Astrocyte (in vitro differentiated cells and primary cell): ENCODE data around the gene TUFT1. TPM values are rescaled to one million over a fixed set of nuclear protein-coding genes. Genes with fewer than 3 reads are reported as not detected.

Experiments used
- DNase-seq: peaks from one replicate; pipeline ENCODE4 v3.0.0-alpha.2; 2010; ENCODE audit warnings: low read depth
- FAIRE-seq: peaks from 2 replicates; lab custom pipeline; 2011; peaks lifted over from hg19 to GRCh38; lab: Jason Lieb, UNC
- H2AFZ ChIP-seq: 2 replicates; pipeline ENCODE4 v1.6.0; 2012; ENCODE audit warnings: low read depth, low read length, inconsistent platforms
- H3K27ac ChIP-seq: 2 replicates; pipeline ENCODE4 v1.5.1; 2011; ENCODE audit warnings: low read depth, low read length, inconsistent platforms
- H3K27me3 ChIP-seq: 2 replicates; pipeline ENCODE4 v1.6.0; 2011; ENCODE audit warnings: low read length, inconsistent platforms; ENCODE audit not compliant: insufficient read depth
- H3K36me3 ChIP-seq: 2 replicates; pipeline ENCODE4 v1.5.1; 2011; ENCODE audit warnings: low read length, inconsistent platforms; ENCODE audit not compliant: insufficient read depth
- H3K4me1 ChIP-seq: 2 replicates; pipeline ENCODE4 v1.5.1; 2011; ENCODE audit warnings: low read length, inconsistent platforms; ENCODE audit not compliant: insufficient read depth
- H3K4me2 ChIP-seq: 2 replicates; pipeline ENCODE4 v1.6.0; 2012; ENCODE audit warnings: low read length, inconsistent platforms
- H3K4me3 ChIP-seq: 2 replicates; pipeline ENCODE4 v1.5.1; 2011; ENCODE audit warnings: low read depth, mild to moderate bottlenecking, low read length, inconsistent platforms; ENCODE audit not compliant: insufficient read depth
- H3K79me2 ChIP-seq: 2 replicates; pipeline ENCODE4 v1.6.0; 2012; ENCODE audit warnings: mild to moderate bottlenecking, low read length, inconsistent platforms; ENCODE audit not compliant: insufficient read depth
- H3K9ac ChIP-seq: 2 replicates; pipeline ENCODE4 v1.6.0; 2012; ENCODE audit warnings: mild to moderate bottlenecking, low read length, inconsistent platforms
- H3K9me3 ChIP-seq: 2 replicates; pipeline ENCODE4 v1.5.1; 2012; ENCODE audit warnings: low read depth, mild to moderate bottlenecking, low read length, inconsistent platforms; ENCODE audit not compliant: insufficient read depth
- H4K20me1 ChIP-seq: 2 replicates; pipeline ENCODE4 v1.6.0; 2012; ENCODE audit warnings: low read length, inconsistent platforms; ENCODE audit not compliant: insufficient read depth
- H3K27ac Mint-ChIP-seq: one replicate; pipeline ENCODE4 v1.8.0; 2021; ENCODE audit warnings: mild to moderate bottlenecking, mixed read lengths; ENCODE audit not compliant: unreplicated experiment
- H3K27me3 Mint-ChIP-seq: one replicate; pipeline ENCODE4 v1.8.0; 2021; ENCODE audit warnings: low read depth, mixed read lengths; ENCODE audit not compliant: unreplicated experiment
- H3K36me3 Mint-ChIP-seq: one replicate; pipeline ENCODE4 v1.8.0; 2021; ENCODE audit warnings: low read depth, mixed read lengths; ENCODE audit not compliant: unreplicated experiment
- H3K4me1 Mint-ChIP-seq: one replicate; pipeline ENCODE4 v1.8.0; 2021; ENCODE audit warnings: low read depth, mixed read lengths; ENCODE audit not compliant: unreplicated experiment
- H3K4me3 Mint-ChIP-seq: one replicate; pipeline ENCODE4 v1.8.0; 2021; ENCODE audit warnings: mild to moderate bottlenecking, moderate library complexity, mixed read lengths; ENCODE audit not compliant: unreplicated experiment
- H3K9me3 Mint-ChIP-seq: one replicate; pipeline ENCODE4 v1.8.0; 2021; ENCODE audit warnings: mild to moderate bottlenecking, mixed read lengths; ENCODE audit not compliant: unreplicated experiment
- CTCF ChIP-seq: IDR thresholded peaks from 2 replicates; pipeline ENCODE4 v1.5.1; 2011; ENCODE audit warnings: low read depth, mild to moderate bottlenecking, inconsistent platforms, low read length, moderate library complexity; ENCODE audit not compliant: insufficient read depth
- EZH2 ChIP-seq: IDR thresholded peaks from 2 replicates; pipeline ENCODE4 v1.6.1; 2012; ENCODE audit warnings: mild to moderate bottlenecking, low read length, inconsistent platforms; ENCODE audit not compliant: insufficient read depth
- total RNA-seq: library from RNA; stranded (reverse); gene quantifications from 2 replicates; pipeline ENCODE4 v1.2.1, GENCODE V29; 2021

Gene TUFT1
- total RNA-seq, 1 donor from 2014 or later: 90.6 TPM

- Histone ChIP-seq H3K27ac (no peak overlapping the region), H3K79me2 (peaks cover 73% of the 10 kb centered on the region), H4K20me1 (peaks cover 59% of the 10 kb centered on the region), H3K27me3 (no peaks in the 10 kb centered on the region), H3K4me1 (peaks cover 20% of the 10 kb centered on the region), H2AFZ (no peak overlapping the region), H3K36me3 (peaks cover 3% of the 10 kb centered on the region), H3K9me3 (no peaks in the 10 kb centered on the region), H3K9ac (no peak overlapping the region), H3K4me3 (no peak overlapping the region), H3K4me2 (no peak overlapping the region)
- no peak for FAIRE-seq
- Mint-ChIP-seq H3K36me3 (no peaks in the 10 kb centered on the region), H3K4me1 (peaks cover 41% of the 10 kb centered on the region), H3K9me3 (no peaks in the 10 kb centered on the region), H3K27ac (peak overlapping the region; percentile 5), H3K4me3 (no peak overlapping the region), H3K27me3 (no peaks in the 10 kb centered on the region)
- no peak for TF ChIP-seq EZH2
- no peak for TF ChIP-seq CTCF
- no peak for DNase-seq
Measured at GRCh38 chr1:151620286-151620685, 80.2 kb downstream of the TUFT1 start.

GRCh38 chr1:151621351-151621750 is 81.2 kb downstream of the TUFT1 start:
- no peaks in the 10 kb centered on the region for H3K27me3 ChIP-seq
- H3K4me1 ChIP-seq: peaks cover 14% of the 10 kb centered on the region
- H3K27me3 Mint-ChIP-seq: no peaks in the 10 kb centered on the region
- H3K27ac ChIP-seq: no peak overlapping the region
- FAIRE-seq: no peak
- H3K4me1 Mint-ChIP-seq: peaks cover 30% of the 10 kb centered on the region
- H2AFZ ChIP-seq: no peak overlapping the region
- no peak overlapping the region for H3K4me3 Mint-ChIP-seq
- H3K79me2 ChIP-seq: peaks cover 77% of the 10 kb centered on the region
- no peaks in the 10 kb centered on the region for H3K36me3 ChIP-seq
- H3K36me3 Mint-ChIP-seq: peaks cover 2% of the 10 kb centered on the region
- no peak overlapping the region for H3K9ac ChIP-seq
- no peak overlapping the region for H3K4me3 ChIP-seq
- H3K9me3 Mint-ChIP-seq: no peaks in the 10 kb centered on the region
- peaks cover 49% of the 10 kb centered on the region for H4K20me1 ChIP-seq
- TF ChIP-seq CTCF (no peak), EZH2 (no peak)
- H3K27ac Mint-ChIP-seq: peak overlapping the region; percentile 58
- no peaks in the 10 kb centered on the region for H3K9me3 ChIP-seq
- H3K4me2 ChIP-seq: no peak overlapping the region
- DNase-seq: no peak

GRCh38 chr1:151624783-151625182 is 84.7 kb downstream of the TUFT1 start:
- Histone ChIP-seq H3K4me1 (peaks cover 2% of the 10 kb centered on the region), H3K27me3 (no peaks in the 10 kb centered on the region), H3K9ac (no peak overlapping the region), H3K9me3 (no peaks in the 10 kb centered on the region), H3K36me3 (peaks cover 2% of the 10 kb centered on the region), H3K4me3 (no peak overlapping the region), H3K79me2 (peaks cover 70% of the 10 kb centered on the region), H2AFZ (no peak overlapping the region), H3K27ac (no peak overlapping the region), H3K4me2 (no peak overlapping the region), H4K20me1 (peaks cover 30% of the 10 kb centered on the region)
- no peak for DNase-seq
- no peak for FAIRE-seq
- no peak overlapping the region for H3K4me3 Mint-ChIP-seq
- peaks cover 3% of the 10 kb centered on the region for H3K36me3 Mint-ChIP-seq
- H3K27ac Mint-ChIP-seq: no peak overlapping the region
- H3K9me3 Mint-ChIP-seq: no peaks in the 10 kb centered on the region
- H3K27me3 Mint-ChIP-seq: no peaks in the 10 kb centered on the region
- peaks cover 17% of the 10 kb centered on the region for H3K4me1 Mint-ChIP-seq
- no peak for TF ChIP-seq EZH2
- TF ChIP-seq CTCF: no peak
